B cell (primary cell): ENCODE data around the gene GPR18. TPM values are rescaled to one million over a fixed set of nuclear protein-coding genes. Genes with fewer than 3 reads are reported as not detected.
A peak's percentile ranks its signal among the peaks of the same experiment; 100 is the strongest.

Experiments
- ATAC-seq: fragments of 200-7000 bp; cut with Tn5 transposase; one replicate; pipeline ENCODE4 v1.10.0; 2021; ENCODE audit warnings: low read depth, mild to moderate bottlenecking, moderate number of reproducible peaks, moderate library complexity
- CTCF ChIA-PET: fragments of 350-600 bp; sonication (Branson Sonifier 250); formaldehyde crosslinking; loops from one replicate; lab custom pipeline; 2021; ENCODE audit warnings: antibody characterized with exemption, inconsistent platforms; lab: Charles Lee
- POLR2A ChIA-PET: fragments of 350-600 bp; sonication (Branson Sonifier 250); formaldehyde crosslinking; loops from one replicate; lab custom pipeline; 2021; ENCODE audit warnings: antibody characterized with exemption; lab: Charles Lee
- DNase-seq: peaks from one replicate; pipeline ENCODE4 v3.0.0; 2013
- H2AFZ ChIP-seq: 2 replicates; pipeline ENCODE4 v1.6.1; 2012; ENCODE audit warnings: mild to moderate bottlenecking, low read depth, low read length; ENCODE audit not compliant: insufficient read depth, poor library complexity, severe bottlenecking
- H3K27ac ChIP-seq, 2 donors: 1 replicate in 1 of 2; 2 replicates in 1 of 2; pipeline ENCODE4 v1.5.1; 2012 to 2013; ENCODE audit warnings: low read length in 2 of 2, mild to moderate bottlenecking in 2 of 2, moderate library complexity in 1 of 2
- H3K27me3 ChIP-seq, 4 experiments: fragments of 200-600 bp in 1 of 4; sonication (generic) in 1 of 4; replicated peaks in 1 of 4; 1 replicate in 2 of 4; 2 replicates in 2 of 4; pipeline versions ENCODE4 v1.6.1 to v1.7.0; 2013 to 2016; ENCODE audit warnings: low read length in 3 of 4, mild to moderate bottlenecking in 2 of 4, mixed read lengths in 1 of 4, moderate library complexity in 1 of 4; ENCODE audit not compliant: insufficient read depth in 4 of 4, control insufficient read depth in 3 of 4; ENCODE audit errors: control extremely low read depth in 1 of 4
- H3K36me3 ChIP-seq, 2 experiments: replicated peaks in 1 of 2; 1 replicate in 1 of 2; 2 replicates in 1 of 2; pipeline versions ENCODE4 v1.6.1 to v1.7.1; 2013; ENCODE audit warnings: low read length in 1 of 2; ENCODE audit not compliant: insufficient read depth in 2 of 2, control insufficient read depth in 1 of 2; ENCODE audit errors: control extremely low read depth in 1 of 2, extremely low read depth in 1 of 2
- H3K4me1 ChIP-seq, 2 donors: fragments of 200-600 bp in 1 of 2; sonication (generic) in 1 of 2; 1 replicate in 1 of 2; 2 replicates in 1 of 2; pipeline versions ENCODE4 v1.5.1 to v1.6.1; 2013 to 2017; ENCODE audit warnings: low read length in 2 of 2; ENCODE audit not compliant: control insufficient read depth in 2 of 2, insufficient read depth in 2 of 2
- H3K4me2 ChIP-seq: replicated peaks from 2 replicates; pipeline ENCODE3; 2012; ENCODE audit warnings: mild to moderate bottlenecking, low read depth, low read length; ENCODE audit not compliant: poor library complexity, severe bottlenecking
- H3K4me3 ChIP-seq, 5 experiments: fragments of 200-600 bp in 1 of 5; sonication (generic) in 1 of 5; 1 replicate in 3 of 5; 2 replicates in 2 of 5; pipeline versions ENCODE4 v1.5.1 to v1.7.0; 2011 to 2016; ENCODE audit warnings: low read length in 4 of 5, mild to moderate bottlenecking in 4 of 5, low read depth in 2 of 5, control low read depth in 1 of 5, moderate library complexity in 1 of 5; ENCODE audit not compliant: insufficient read depth in 1 of 5; ENCODE audit errors: control extremely low read depth in 1 of 5, extremely low read depth in 1 of 5
- H3K79me2 ChIP-seq: fragments of 200-600 bp; sonication (generic); one replicate; pipeline ENCODE4 v1.6.0; 2016; ENCODE audit warnings: low read length; ENCODE audit not compliant: control insufficient read depth, insufficient read depth
- H3K9ac ChIP-seq: fragments of 200-600 bp; sonication (generic); 2 replicates; pipeline ENCODE4 v1.6.1; 2017; ENCODE audit warnings: mild to moderate bottlenecking, low read length, moderate library complexity
- H3K9me3 ChIP-seq, 3 donors: one replicate each; pipeline versions ENCODE4 v1.6.1 to v1.7.1; 2013; ENCODE audit warnings: low read length in 2 of 3; ENCODE audit not compliant: control insufficient read depth in 2 of 3, insufficient read depth in 1 of 3; ENCODE audit errors: control extremely low read depth in 1 of 3
- H4K20me1 ChIP-seq: 2 replicates; pipeline ENCODE4 v1.6.0; 2012; ENCODE audit warnings: mild to moderate bottlenecking, low read length; ENCODE audit not compliant: insufficient read depth, control insufficient read depth, poor library complexity, severe bottlenecking
- H3K27ac Mint-ChIP-seq: one replicate; pipeline ENCODE4 v1.8.0; 2021; ENCODE audit warnings: mixed read lengths
- H3K27me3 Mint-ChIP-seq: one replicate; pipeline ENCODE4 v1.8.0; 2021; ENCODE audit warnings: mixed read lengths
- H3K4me1 Mint-ChIP-seq: one replicate; pipeline ENCODE4 v1.8.0; 2021; ENCODE audit warnings: mixed read lengths
- H3K4me3 Mint-ChIP-seq: one replicate; pipeline ENCODE4 v1.8.0; 2021; ENCODE audit warnings: mixed read lengths
- H3K9me3 Mint-ChIP-seq: one replicate; pipeline ENCODE4 v1.8.0; 2022; ENCODE audit warnings: mixed read lengths; ENCODE audit not compliant: insufficient read depth
- EZH2 ChIP-seq: IDR thresholded peaks from 2 replicates; pipeline ENCODE4 v1.6.1; 2012; ENCODE audit warnings: borderline replicate concordance, low read depth, mild to moderate bottlenecking, moderate library complexity, low read length; ENCODE audit not compliant: insufficient read depth, poor library complexity, severe bottlenecking
- whole genome bisulfite sequencing: methylation state at CpG from one replicate; pipeline ENCODE4 v1.1.5; 2013; ENCODE audit warnings: missing lambda C conversion rate; ENCODE audit not compliant: insufficient coverage; 5-methylcytosine and 5-hydroxymethylcytosine counted together
- intact Hi-C: fragments of 100-400 bp; cut with micrococcal nuclease; formaldehyde crosslinking; loops from one replicate; pipeline ENCODE4 v1.10.0; 2022
- polyA plus RNA-seq: library from polyadenylated mRNA; depleted of rRNA; stranded (reverse); fragments of >200 nt; gene quantifications from 2 replicates; pipeline ENCODE4 v1.2.3, GENCODE V29; 2012
- total RNA-seq, 2 donors: library from RNA; stranded (reverse); fragments of 120-200 nt in 1 of 2; gene quantifications; 1 replicate in 1 of 2; 2 replicates in 1 of 2; pipeline versions ENCODE4 v1.2.3 to v1.2.4, GENCODE V29; 2013 to 2022
- TF ChIP-seq, protein P1 (sequence below): fragments of 200-600 bp; IDR thresholded peaks from one replicate; pipeline ENCODE4 v1.8.0; 2022; ENCODE audit warnings: antibody characterized with exemption, mild to moderate bottlenecking

The GPR18 gene
- total and polyA plus RNA-seq, 2 donors (not counting 1 experiment from before 2014, with no cell fraction given) = 19.1 to 54.8 TPM

DNA sequence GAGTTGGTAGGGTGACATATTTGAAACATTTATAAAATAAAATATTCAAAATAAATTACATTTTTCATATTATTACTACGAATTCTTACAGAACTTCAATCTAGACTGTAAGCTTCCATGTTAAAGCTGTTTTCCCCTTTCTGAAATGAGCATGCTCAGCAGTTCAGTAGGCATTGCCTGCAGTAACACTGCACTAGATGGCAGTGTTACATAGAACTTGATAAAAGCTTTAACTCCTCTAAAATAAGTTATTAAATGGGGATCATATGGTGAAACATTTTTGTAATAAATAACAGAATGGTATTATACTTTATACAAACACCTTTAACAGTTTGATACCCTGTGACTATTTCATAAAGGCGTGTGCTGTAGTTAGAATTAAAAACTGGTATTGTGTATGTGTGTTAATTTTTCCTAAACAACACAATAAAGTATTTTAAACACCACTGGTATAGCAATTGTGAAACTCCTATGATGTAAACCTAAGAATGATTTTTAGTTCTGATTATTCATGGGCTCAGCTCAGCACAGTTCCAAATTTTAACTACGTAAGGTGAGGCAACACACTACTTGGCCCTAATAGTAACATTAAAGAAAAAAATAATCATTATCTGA is 11.6 kb upstream of the GPR18 start:
- peak overlapping the region; percentile 50 for H3K27ac Mint-ChIP-seq
- peak; percentile 81 for DNase-seq

More for the DNA sequence above, 11.6 kb upstream of the GPR18 start:
- Histone ChIP-seq H3K4me3 (no peak overlapping the region), H3K4me1 (peaks cover 45 to 55% of the 10 kb centered on the region in 2 donors), H3K27ac (peak overlapping the region; percentile 69 to 89), H3K9me3 (peaks cover 0 to 13% (median 5%) of the 10 kb centered on the region in 3 donors), H4K20me1 (no peaks in the 10 kb centered on the region), H3K4me2 (peak overlapping the region; percentile 63), H2AFZ (no peak overlapping the region), H3K36me3 (peaks cover 0 to 22% of the 10 kb centered on the region in 2 experiments), H3K27me3 (no peaks in the 10 kb centered on the region), H3K79me2 (peaks cover 73% of the 10 kb centered on the region), H3K9ac (no peak overlapping the region)
- peak; percentile 76 for ATAC-seq
- no peak for TF ChIP-seq EZH2
- TF ChIP-seq, protein P1, sequence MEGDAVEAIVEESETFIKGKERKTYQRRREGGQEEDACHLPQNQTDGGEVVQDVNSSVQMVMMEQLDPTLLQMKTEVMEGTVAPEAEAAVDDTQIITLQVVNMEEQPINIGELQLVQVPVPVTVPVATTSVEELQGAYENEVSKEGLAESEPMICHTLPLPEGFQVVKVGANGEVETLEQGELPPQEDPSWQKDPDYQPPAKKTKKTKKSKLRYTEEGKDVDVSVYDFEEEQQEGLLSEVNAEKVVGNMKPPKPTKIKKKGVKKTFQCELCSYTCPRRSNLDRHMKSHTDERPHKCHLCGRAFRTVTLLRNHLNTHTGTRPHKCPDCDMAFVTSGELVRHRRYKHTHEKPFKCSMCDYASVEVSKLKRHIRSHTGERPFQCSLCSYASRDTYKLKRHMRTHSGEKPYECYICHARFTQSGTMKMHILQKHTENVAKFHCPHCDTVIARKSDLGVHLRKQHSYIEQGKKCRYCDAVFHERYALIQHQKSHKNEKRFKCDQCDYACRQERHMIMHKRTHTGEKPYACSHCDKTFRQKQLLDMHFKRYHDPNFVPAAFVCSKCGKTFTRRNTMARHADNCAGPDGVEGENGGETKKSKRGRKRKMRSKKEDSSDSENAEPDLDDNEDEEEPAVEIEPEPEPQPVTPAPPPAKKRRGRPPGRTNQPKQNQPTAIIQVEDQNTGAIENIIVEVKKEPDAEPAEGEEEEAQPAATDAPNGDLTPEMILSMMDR = peak; percentile 92
- Mint-ChIP-seq H3K9me3 (no peaks in the 10 kb centered on the region), H3K4me1 (peaks cover 59% of the 10 kb centered on the region), H3K4me3 (no peak overlapping the region), H3K27me3 (no peaks in the 10 kb centered on the region)
- WGBS = no CpG with 5 or more reads among the region's 3 CpGs
- POLR2A ChIA-PET = interaction anchor here (0.7 to 2.1 kb wide), 9 partner anchors 13 to 166 kb away, joined by 3 to 14 read pairs (median 3); partner anchors contain the start of gene UBAC2
- intact Hi-C loops = loop anchor here (1.0 to 10.0 kb wide), 7 partner anchors 13 to 1245 kb away; partner anchors contain the start of gene GPR183
- CTCF ChIA-PET = interaction anchor here (0.6 to 17.1 kb wide), 68 partner anchors 10 to 1245 kb away, joined by 3 to 661 read pairs (median 6); partner anchors contain the start of genes CLYBL, GPR18, GPR183 and TM9SF2
